RCC 7860 (cell line): ENCODE results near the gene TOMT.
"Not testable (repeated sequence)": the region's sequence is repeated elsewhere in the genome, so short reads cannot be mapped to it uniquely, and the experiment has no call there.

Source experiments
- DNase-seq: peaks from one replicate; pipeline ENCODE4 v3.0.0-alpha.2; 2015; ENCODE audit warnings: low spot score
- FAIRE-seq: peaks from 2 replicates; lab custom pipeline; 2012; peaks lifted over from hg19 to GRCh38; lab: Jason Lieb, UNC

Gene TOMT

GRCh38 chr11:72123117-72123653 is 17.5 kb downstream of the TOMT start:
- FAIRE-seq = no peak
- no peak for DNase-seq

DNA sequence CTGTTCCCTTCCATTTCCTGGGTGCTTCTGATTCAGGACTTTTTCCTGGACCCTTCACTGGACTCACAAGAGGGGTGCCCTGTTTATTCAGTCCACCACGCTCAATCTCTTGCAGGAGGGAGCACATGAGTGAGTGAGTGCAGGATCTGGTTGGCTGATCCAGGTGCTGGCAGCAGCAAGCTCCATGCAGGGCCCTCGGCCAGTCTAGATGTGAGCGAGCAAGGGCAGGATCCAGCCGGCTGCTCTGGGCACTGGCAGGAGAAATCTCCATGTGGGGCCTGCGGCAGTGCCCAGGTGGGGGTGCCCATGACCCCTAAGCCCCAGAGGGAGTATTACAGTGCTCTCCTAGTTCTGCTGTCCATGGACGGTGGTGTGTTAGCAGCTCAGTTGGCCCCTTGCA is 18.3 kb downstream of the TOMT start:
- DNase-seq (no peak), FAIRE-seq (no peak)

- DNase-seq = no peak
- FAIRE-seq = no peak
Measured at GRCh38 chr11:72125956-72126355, 20.2 kb downstream of the TOMT start.

DNA sequence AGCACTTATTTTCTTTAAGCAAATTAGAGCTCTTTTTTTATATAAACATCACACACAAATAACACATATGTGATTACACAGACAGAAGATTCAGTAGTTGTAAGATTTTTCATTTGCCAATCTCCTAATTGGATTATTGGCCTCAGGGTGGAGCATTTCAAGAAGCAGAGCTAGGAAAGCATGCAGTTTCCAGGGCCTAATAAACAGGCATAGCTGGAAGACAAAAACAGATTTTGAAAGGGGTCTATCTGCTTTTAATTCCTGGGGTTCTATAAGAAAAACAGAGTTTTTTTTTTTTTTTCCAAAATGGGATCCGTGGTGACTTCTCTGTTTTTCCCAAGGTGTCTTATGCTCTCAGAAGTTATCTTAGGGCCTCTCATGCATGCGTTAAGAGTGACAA is 22.2 kb downstream of the TOMT start:
- FAIRE-seq (no peak), DNase-seq (no peak)

DNA sequence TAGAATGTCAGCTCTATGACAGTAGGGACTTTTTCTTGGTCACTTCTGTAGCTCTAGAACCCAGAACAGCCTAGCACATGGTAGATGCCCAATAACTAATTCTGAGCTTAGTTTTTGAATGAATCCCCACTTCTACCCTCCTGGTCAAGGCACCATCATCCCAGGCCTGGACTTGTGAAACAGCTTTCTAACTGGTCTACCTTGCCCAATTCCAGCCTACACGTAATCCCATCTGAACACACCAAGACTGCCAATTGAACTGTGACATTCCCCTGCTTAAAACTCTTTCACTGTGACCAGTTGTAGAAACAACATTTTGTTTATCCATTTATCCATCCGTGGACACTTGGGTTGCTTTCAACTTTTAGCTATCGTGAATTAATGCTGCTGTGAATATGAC is 23.7 kb downstream of the TOMT start:
- no peak for FAIRE-seq
- DNase-seq = no peak

DNA sequence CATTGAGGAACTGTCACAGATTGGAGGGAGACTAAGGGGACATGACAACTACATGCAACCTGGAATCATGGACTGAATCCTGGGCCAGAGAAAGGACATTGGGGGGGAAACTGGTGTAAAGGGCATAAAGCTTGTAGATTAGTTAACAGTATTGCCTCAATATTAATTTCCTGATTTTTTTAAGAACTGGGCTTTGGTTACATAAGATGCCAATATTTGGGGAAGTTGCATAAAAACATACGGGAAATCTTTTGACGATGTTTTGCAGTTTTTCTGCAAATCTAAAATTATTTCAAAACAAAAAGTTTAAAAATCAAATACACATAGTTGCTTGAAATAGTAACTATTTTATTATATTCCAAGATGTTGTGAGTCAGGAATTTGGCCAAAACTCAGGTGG is 26.9 kb downstream of the TOMT start:
- FAIRE-seq (no peak), DNase-seq (no peak)

DNA sequence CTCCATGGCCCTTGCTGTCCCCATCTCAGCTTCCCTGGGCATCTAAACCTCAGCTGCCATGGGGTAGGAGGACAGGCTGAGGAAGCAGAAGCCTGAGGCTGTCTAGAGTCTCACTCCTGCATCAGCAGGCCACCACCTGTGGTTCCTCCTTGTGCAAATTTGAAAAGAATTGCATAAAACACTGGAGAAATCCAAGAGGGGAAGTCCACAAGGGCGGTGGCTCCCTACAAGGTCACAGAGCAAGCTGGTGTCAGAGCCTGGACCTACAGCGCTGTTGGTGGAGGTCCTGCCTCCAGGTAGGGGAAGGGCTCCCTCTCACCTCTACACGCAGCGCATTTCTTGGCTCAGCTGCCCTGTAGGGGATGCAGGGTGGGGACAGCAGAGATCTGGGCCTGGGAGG is 29.7 kb downstream of the TOMT start, which contains the start of gene FOLR3:
FOLR3 (plus strand) TSS at position 253 of the 400 bp plus-strand sequence. CDS start 228 bp downstream, outside the sequence.
- not testable (repeated sequence) for DNase-seq, FAIRE-seq

- FAIRE-seq (no peak), DNase-seq (no peak)
Measured at GRCh38 chr11:72135891-72136683, 30.4 kb downstream of the TOMT start.

- FAIRE-seq (no peak), DNase-seq (no peak)
Measured at GRCh38 chr11:72136684-72137262, 31.0 kb downstream of the TOMT start.

DNA sequence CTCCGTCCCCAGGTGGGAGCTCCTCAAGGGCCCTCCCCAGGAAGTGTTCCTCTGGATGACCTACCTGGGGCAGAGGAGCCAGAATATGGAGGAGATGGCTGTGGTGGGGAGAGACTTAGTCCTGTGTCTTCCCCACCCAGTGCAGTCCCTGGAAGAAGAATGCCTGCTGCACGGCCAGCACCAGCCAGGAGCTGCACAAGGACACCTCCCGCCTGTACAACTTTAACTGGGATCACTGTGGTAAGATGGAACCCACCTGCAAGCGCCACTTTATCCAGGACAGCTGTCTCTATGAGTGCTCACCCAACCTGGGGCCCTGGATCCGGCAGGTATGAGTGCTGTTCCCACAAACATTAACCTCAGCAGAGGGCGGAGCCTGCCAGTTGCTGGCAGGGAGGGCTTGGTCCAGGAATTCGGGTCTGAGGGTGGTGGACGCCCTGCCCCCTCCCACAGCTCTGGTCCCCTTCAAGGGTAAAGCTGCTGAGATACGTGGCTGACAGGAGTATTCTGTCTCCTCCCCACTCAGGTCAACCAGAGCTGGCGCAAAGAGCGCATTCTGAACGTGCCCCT is 33.2 kb downstream of the TOMT start:
- FAIRE-seq (no peak), DNase-seq (no peak)

- FAIRE-seq (no peak), DNase-seq (no peak)
Measured at GRCh38 chr11:72139500-72139899, 33.8 kb downstream of the TOMT start.

DNA sequence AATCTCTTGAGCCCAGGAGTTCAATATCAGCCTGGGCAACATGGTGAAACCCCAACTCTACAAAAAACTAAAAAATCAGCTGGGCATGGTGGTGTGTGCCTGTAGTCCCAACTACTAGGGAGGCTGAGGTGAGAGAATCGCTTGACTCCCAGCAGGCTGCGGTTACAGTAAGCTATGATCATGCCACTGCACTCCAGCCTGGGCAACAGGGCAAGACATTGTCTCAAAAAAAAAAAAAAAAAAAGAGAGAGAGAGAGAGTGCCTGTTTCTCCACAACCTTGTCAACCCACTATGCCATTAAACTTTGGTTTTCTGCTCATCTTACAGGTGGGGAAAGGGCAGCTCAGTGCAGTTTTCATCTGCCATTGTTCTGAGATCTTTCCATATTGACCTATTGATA is 34.9 kb downstream of the TOMT start:
- DNase-seq = peak; percentile 75
- peak; percentile 70 for FAIRE-seq

DNA sequence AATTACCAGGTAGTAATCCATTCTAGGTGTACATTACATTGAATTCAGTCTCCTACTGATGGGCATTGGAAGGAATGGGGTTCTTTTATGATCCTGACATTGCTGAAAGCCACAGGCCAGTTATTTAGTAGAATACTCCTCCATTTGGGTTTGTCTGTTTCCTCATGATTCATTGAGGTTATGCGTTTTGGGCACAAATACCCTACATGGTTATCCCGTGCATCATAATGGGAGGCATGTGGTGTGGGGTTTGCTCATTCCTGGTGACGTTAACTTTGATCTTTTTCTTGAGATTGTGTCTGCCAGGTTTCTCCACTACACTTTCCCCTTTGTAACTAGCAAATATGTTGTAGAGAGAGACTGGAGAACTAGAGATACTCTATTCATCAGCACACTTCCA is 35.3 kb downstream of the TOMT start:
- FAIRE-seq (peak; percentile 92), DNase-seq (peak; percentile 91)

GRCh38 chr11:72142086-72142485 is 36.4 kb downstream of the TOMT start:
- DNase-seq = peak; percentile 25
- not testable (repeated sequence) for FAIRE-seq

GRCh38 chr11:72142543-72142942 is 36.8 kb downstream of the TOMT start:
- DNase-seq (peak; percentile 53), FAIRE-seq (peak; percentile 92)

DNA sequence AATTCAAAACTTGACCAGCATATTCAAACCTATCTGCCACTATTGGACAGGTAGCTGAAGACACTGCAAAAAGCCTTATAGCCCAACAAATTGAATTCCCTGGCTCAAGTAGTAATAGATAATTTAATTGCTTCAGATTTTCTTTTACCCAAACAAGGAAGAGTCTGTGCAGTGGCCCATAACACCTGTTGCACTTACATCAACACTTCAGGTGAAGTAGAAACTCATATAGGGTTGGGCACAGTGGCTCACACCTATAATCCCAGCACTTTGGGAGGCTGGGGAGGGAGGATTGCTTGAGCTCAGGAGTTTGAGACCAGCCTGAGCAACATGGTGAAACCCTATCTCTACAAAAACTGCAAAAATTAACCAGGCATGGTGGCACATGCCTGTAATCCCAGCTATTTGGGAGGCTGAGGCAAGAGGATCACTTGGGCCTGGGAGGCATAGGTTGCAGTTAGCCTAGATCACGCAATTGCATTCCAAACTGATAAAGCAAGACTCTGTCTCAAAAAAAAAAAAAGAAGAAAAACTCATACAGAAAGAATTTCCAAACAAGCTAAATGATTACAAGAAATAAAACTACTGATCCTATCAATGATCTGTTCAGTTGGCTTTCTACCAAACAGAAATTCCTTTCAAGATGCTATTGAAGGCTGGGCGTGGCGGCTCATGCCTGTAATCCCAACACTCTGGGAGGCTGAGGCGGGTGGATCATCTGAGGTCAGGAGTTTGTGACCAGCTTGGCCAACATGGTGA is 39.3 kb downstream of the TOMT start:
- peak; percentile 78 for DNase-seq
- peak; percentile 70 for FAIRE-seq

GRCh38 chr11:72146625-72147024 is 40.9 kb downstream of the TOMT start:
- FAIRE-seq (no peak), DNase-seq (no peak)

GRCh38 chr11:72150882-72151281 is 45.2 kb downstream of the TOMT start:
- no peak for DNase-seq
- FAIRE-seq = no peak

- not testable (repeated sequence) for FAIRE-seq, DNase-seq
Measured at GRCh38 chr11:72153874-72154273, 48.1 kb downstream of the TOMT start.

DNA sequence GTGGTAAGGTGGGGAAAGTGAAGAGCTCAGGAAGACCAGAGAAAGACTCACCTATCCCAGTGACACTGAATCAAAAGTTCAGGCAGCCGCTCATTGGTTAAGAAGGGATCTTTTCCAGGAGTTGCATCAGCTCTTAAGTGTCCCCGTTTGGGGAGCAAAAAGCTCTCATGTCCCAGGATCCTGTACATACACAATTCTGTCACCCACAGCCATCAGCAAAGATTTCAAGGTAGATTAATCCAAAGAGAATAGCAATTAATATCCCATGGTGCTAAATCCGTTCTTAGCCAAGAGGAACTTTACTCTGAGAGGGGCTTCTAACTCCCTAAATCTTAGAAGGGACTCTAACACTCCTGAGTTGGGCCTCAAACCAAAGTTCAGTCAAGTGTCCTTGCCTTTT is 49.1 kb downstream of the TOMT start:
- no peak for FAIRE-seq
- no peak for DNase-seq

GRCh38 chr11:72155751-72156150 is 50.0 kb downstream of the TOMT start:
- DNase-seq (no peak), FAIRE-seq (no peak)
